Measurements from ENCODE around the gene CNGA1.
A peak's percentile ranks its signal among the peaks of the same experiment; 100 is the strongest.

Gene CNGA1

GRCh38 chr4:48030470-48030869, 14.0 kb upstream of the CNGA1 start:
- Histone ChIP-seq H3K4me3 (ENCODE audit: low read length) (no peak overlapping the region), H3K9ac (ENCODE audit: low read depth, low read length) (no peak overlapping the region), H3K36me3 (ENCODE audit: insufficient read depth, low read length) (peaks cover 26% of the 10 kb centered on the region), H3K27ac (ENCODE audit: low read depth, low read length) (peak overlapping the region; percentile 59), H3K9me3 (ENCODE audit: insufficient read depth, low read depth, low read length) (no peaks in the 10 kb centered on the region), H3K4me1 (ENCODE audit: insufficient read depth, low read length) (peaks cover 34% of the 10 kb centered on the region), H3K27me3 (ENCODE audit: insufficient read depth, low read length) (no peaks in the 10 kb centered on the region)
- WGBS = 43% methylated on average over 3 of the region's 3 CpGs

GRCh38 chr4:48028696-48029095, 12.2 kb upstream of the CNGA1 start:
- Histone ChIP-seq H3K36me3 (ENCODE audit: insufficient read depth, low read length) (peaks cover 25% of the 10 kb centered on the region), H3K4me1 (ENCODE audit: insufficient read depth, low read length) (peaks cover 34% of the 10 kb centered on the region), H3K9me3 (ENCODE audit: insufficient read depth, low read depth, low read length) (no peaks in the 10 kb centered on the region), H3K27ac (ENCODE audit: low read depth, low read length) (no peak overlapping the region; the same call in 1 of the 2 replicates), H3K27me3 (ENCODE audit: insufficient read depth, low read length) (no peaks in the 10 kb centered on the region), H3K4me3 (ENCODE audit: low read length) (no peak overlapping the region), H3K9ac (ENCODE audit: low read depth, low read length) (no peak overlapping the region)
- 0% methylated on average over 2 of the region's 2 CpGs for WGBS

- Histone ChIP-seq H3K9ac (ENCODE audit: low read depth, low read length) (no peak overlapping the region), H3K4me1 (ENCODE audit: insufficient read depth, low read length) (peaks cover 34% of the 10 kb centered on the region), H3K36me3 (ENCODE audit: insufficient read depth, low read length) (peaks cover 20% of the 10 kb centered on the region), H3K27ac (ENCODE audit: low read depth, low read length) (no peak overlapping the region), H3K27me3 (ENCODE audit: insufficient read depth, low read length) (no peaks in the 10 kb centered on the region), H3K9me3 (ENCODE audit: insufficient read depth, low read depth, low read length) (no peaks in the 10 kb centered on the region), H3K4me3 (ENCODE audit: low read length) (no peak overlapping the region)
Observed at GRCh38 chr4:48027653-48028052, 11.2 kb upstream of the CNGA1 start.

GRCh38 chr4:48025005-48025404, 8.5 kb upstream of the CNGA1 start:
- Histone ChIP-seq H3K27ac (ENCODE audit: low read depth, low read length) (no peak overlapping the region), H3K4me1 (ENCODE audit: insufficient read depth, low read length) (peaks cover 30% of the 10 kb centered on the region), H3K9ac (ENCODE audit: low read depth, low read length) (no peak overlapping the region), H3K27me3 (ENCODE audit: insufficient read depth, low read length) (no peaks in the 10 kb centered on the region), H3K4me3 (ENCODE audit: low read length) (no peak overlapping the region), H3K9me3 (ENCODE audit: insufficient read depth, low read depth, low read length) (no peaks in the 10 kb centered on the region), H3K36me3 (ENCODE audit: insufficient read depth, low read length) (peaks cover 20% of the 10 kb centered on the region)
- 91% methylated on average over 2 of the region's 2 CpGs for WGBS

GRCh38 chr4:48024522-48024921, 8.0 kb upstream of the CNGA1 start:
- 92% methylated on average over 4 of the region's 4 CpGs for WGBS
- peaks cover 20% of the 10 kb centered on the region for H3K36me3 ChIP-seq (ENCODE audit: insufficient read depth, low read length)

GRCh38 chr4:48022192-48022799, 5.8 kb upstream of the CNGA1 start:
- 93% methylated on average over 2 of the region's 3 CpGs for whole genome bisulfite sequencing
- peaks cover 16% of the 10 kb centered on the region for H3K27me3 ChIP-seq (ENCODE audit: insufficient read depth, low read length)
- peaks cover 16% of the 10 kb centered on the region for H3K36me3 ChIP-seq (ENCODE audit: insufficient read depth, low read length)
- no peak overlapping the region for H3K4me3 ChIP-seq (ENCODE audit: low read length)
- H3K9ac ChIP-seq (ENCODE audit: low read depth, low read length) = no peak overlapping the region
- H3K27ac ChIP-seq (ENCODE audit: low read depth, low read length) = no peak overlapping the region
- H3K9me3 ChIP-seq (ENCODE audit: insufficient read depth, low read depth, low read length) = no peaks in the 10 kb centered on the region
- peaks cover 8% of the 10 kb centered on the region; the same call in 1 of the 2 replicates for H3K4me1 ChIP-seq (ENCODE audit: insufficient read depth, low read length)

More at GRCh38 chr4:48024522-48024921, 8.0 kb upstream of the CNGA1 start:
- peaks cover 25% of the 10 kb centered on the region for H3K4me1 ChIP-seq (ENCODE audit: insufficient read depth, low read length)
- no peak overlapping the region for H3K9ac ChIP-seq (ENCODE audit: low read depth, low read length)
- H3K4me3 ChIP-seq (ENCODE audit: low read length) = no peak overlapping the region
- H3K27ac ChIP-seq (ENCODE audit: low read depth, low read length) = no peak overlapping the region
- no peaks in the 10 kb centered on the region for H3K9me3 ChIP-seq (ENCODE audit: insufficient read depth, low read depth, low read length)
- no peaks in the 10 kb centered on the region for H3K27me3 ChIP-seq (ENCODE audit: insufficient read depth, low read length)

- Histone ChIP-seq H3K9me3 (ENCODE audit: insufficient read depth, low read depth, low read length) (no peaks in the 10 kb centered on the region), H3K27me3 (ENCODE audit: insufficient read depth, low read length) (peaks cover 19% of the 10 kb centered on the region), H3K9ac (ENCODE audit: low read depth, low read length) (no peak overlapping the region), H3K4me1 (ENCODE audit: insufficient read depth, low read length) (peaks cover 8% of the 10 kb centered on the region; the same call in 1 of the 2 replicates), H3K27ac (ENCODE audit: low read depth, low read length) (no peak overlapping the region), H3K4me3 (ENCODE audit: low read length) (no peak overlapping the region), H3K36me3 (ENCODE audit: insufficient read depth, low read length) (peaks cover 9% of the 10 kb centered on the region)
- WGBS = no CpG with 5 or more reads among the region's 1 CpG
Observed at GRCh38 chr4:48021100-48021499, 4.6 kb upstream of the CNGA1 start.

GRCh38 chr4:48018112-48018511, 1.6 kb upstream of the CNGA1 start:
- Histone ChIP-seq H3K4me1 (ENCODE audit: insufficient read depth, low read length) (peaks cover 10% of the 10 kb centered on the region; the same call in 1 of the 2 replicates), H3K9me3 (ENCODE audit: insufficient read depth, low read depth, low read length) (no peaks in the 10 kb centered on the region), H3K4me3 (ENCODE audit: low read length) (peak overlapping the region; percentile 80; the same call in 1 of the 2 replicates), H3K27ac (ENCODE audit: low read depth, low read length) (no peak overlapping the region), H3K9ac (ENCODE audit: low read depth, low read length) (no peak overlapping the region), H3K36me3 (ENCODE audit: insufficient read depth, low read length) (no peaks in the 10 kb centered on the region), H3K27me3 (ENCODE audit: insufficient read depth, low read length) (peaks cover 19% of the 10 kb centered on the region)
- 78% methylated on average over 2 of the region's 2 CpGs for WGBS

- Histone ChIP-seq H3K4me1 (ENCODE audit: insufficient read depth, low read length) (peaks cover 19% of the 10 kb centered on the region), H3K9me3 (ENCODE audit: insufficient read depth, low read depth, low read length) (no peaks in the 10 kb centered on the region), H3K4me3 (ENCODE audit: low read length) (peak overlapping the region; percentile 80), H3K27ac (ENCODE audit: low read depth, low read length) (no peak overlapping the region), H3K36me3 (ENCODE audit: insufficient read depth, low read length) (no peaks in the 10 kb centered on the region), H3K27me3 (ENCODE audit: insufficient read depth, low read length) (peaks cover 19% of the 10 kb centered on the region), H3K9ac (ENCODE audit: low read depth, low read length) (peak overlapping the region; percentile 66)
- WGBS = under 1% methylated on average over 35 of the region's 35 CpGs
Observed at GRCh38 chr4:48017108-48017571, 659 bp upstream of the CNGA1 start.

- peaks cover 19% of the 10 kb centered on the region for H3K27me3 ChIP-seq (ENCODE audit: insufficient read depth, low read length)
- peak overlapping the region; percentile 80 for H3K4me3 ChIP-seq (ENCODE audit: low read length)
- peaks cover 1% of the 10 kb centered on the region; the same call in 1 of the 2 replicates for H3K36me3 ChIP-seq (ENCODE audit: insufficient read depth, low read length)
- peaks cover 28% of the 10 kb centered on the region for H3K4me1 ChIP-seq (ENCODE audit: insufficient read depth, low read length)
- H3K9ac ChIP-seq (ENCODE audit: low read depth, low read length) = no peak overlapping the region
- H3K27ac ChIP-seq (ENCODE audit: low read depth, low read length) = no peak overlapping the region; the same call in 1 of the 2 replicates
- 88% methylated on average over 4 of the region's 5 CpGs for WGBS
- peaks cover 1% of the 10 kb centered on the region; the same call in 1 of the 2 replicates for H3K9me3 ChIP-seq (ENCODE audit: insufficient read depth, low read depth, low read length)
Observed at GRCh38 chr4:48015678-48016077, 803 bp downstream of the CNGA1 start.

- Histone ChIP-seq H3K9me3 (ENCODE audit: insufficient read depth, low read depth, low read length) (peaks cover 6% of the 10 kb centered on the region), H3K4me3 (ENCODE audit: low read length) (peak overlapping the region; percentile 80; the same call in 1 of the 2 replicates), H3K27ac (ENCODE audit: low read depth, low read length) (no peak overlapping the region), H3K9ac (ENCODE audit: low read depth, low read length) (no peak overlapping the region), H3K4me1 (ENCODE audit: insufficient read depth, low read length) (peaks cover 25% of the 10 kb centered on the region), H3K36me3 (ENCODE audit: insufficient read depth, low read length) (peaks cover 6% of the 10 kb centered on the region), H3K27me3 (ENCODE audit: insufficient read depth, low read length) (peaks cover 19% of the 10 kb centered on the region)
- 100% methylated on average over 1 of the region's 4 CpGs for WGBS
Observed at GRCh38 chr4:48015216-48015615, 1.3 kb downstream of the CNGA1 start.
